IMR-90 (cell line): ENCODE measurements around the gene BCAS3. TPM values are rescaled to one million over a fixed set of nuclear protein-coding genes. Genes with fewer than 3 reads are reported as not detected.

Experiments used
- ATAC-seq: fragments of 200-7000 bp; cut with Tn5 transposase; 2 replicates; pipeline ENCODE4 v1.9.1; 2020; ENCODE audit warnings: low read depth, mild to moderate bottlenecking, moderate library complexity
- BruUV-seq: library from RNA; stranded (reverse); fragments of 400-500 nt; replicated peaks from 2 replicates; lab custom pipeline; 2021; lab: Mats Ljungman, UMichigan
- CTCF ChIA-PET: fragments of 300-600 bp; formaldehyde crosslinking; extraction: SDS; loops from one replicate; lab custom pipeline; 2021; ENCODE audit warnings: antibody characterized with exemption; lab: Yijun Ruan, JAX
- POLR2A ChIA-PET: fragments of 300-600 bp; sonication (Branson Sonifier 250); formaldehyde crosslinking; loops from one replicate; lab custom pipeline; 2022; ENCODE audit warnings: antibody characterized with exemption; ENCODE audit not compliant: unreplicated experiment; lab: Charles Lee
- DNase-seq: peaks from one replicate; pipeline ENCODE4 v3.0.0; 2013
- H2AFZ ChIP-seq: replicated peaks from 2 replicates; pipeline ENCODE3; 2013; ENCODE audit warnings: low read length, mild to moderate bottlenecking; ENCODE audit not compliant: poor library complexity
- H2AK5ac ChIP-seq: 2 replicates; pipeline ENCODE4 v1.6.1; 2013; ENCODE audit warnings: low read depth, low read length, inconsistent platforms
- H2AK9ac ChIP-seq: replicated peaks from 2 replicates; pipeline ENCODE3; 2013; ENCODE audit warnings: mild to moderate bottlenecking, low read depth, low read length, moderate library complexity; ENCODE audit not compliant: poor library complexity
- H2BK120ac ChIP-seq: 2 replicates; pipeline ENCODE4 v1.6.1; 2013; ENCODE audit warnings: low read depth, low read length, inconsistent platforms
- H2BK15ac ChIP-seq: 3 replicates; pipeline ENCODE4 v1.6.1; 2013; ENCODE audit warnings: low read depth, low read length, inconsistent platforms
- H2BK20ac ChIP-seq: 2 replicates; pipeline ENCODE4 v1.6.1; 2013; ENCODE audit warnings: low read depth, mild to moderate bottlenecking, inconsistent platforms, low read length, moderate library complexity
- H2BK5ac ChIP-seq: 2 replicates; pipeline ENCODE4 v1.6.1; 2013; ENCODE audit warnings: mild to moderate bottlenecking, low read depth, low read length, inconsistent platforms; ENCODE audit not compliant: poor library complexity, severe bottlenecking
- H3K14ac ChIP-seq: replicated peaks from 2 replicates; pipeline ENCODE4 v1.6.1; 2013; ENCODE audit warnings: low read depth, low read length, inconsistent platforms
- H3K18ac ChIP-seq: 2 replicates; pipeline ENCODE4 v1.6.1; 2013; ENCODE audit warnings: low read depth, low read length, control low read depth
- H3K23ac ChIP-seq: 2 replicates; pipeline ENCODE4 v1.6.1; 2013; ENCODE audit warnings: low read depth, low read length, inconsistent platforms
- H3K27ac ChIP-seq: 2 replicates; pipeline ENCODE4 v1.5.1; 2013; ENCODE audit warnings: mild to moderate bottlenecking, control low read depth, low read length; ENCODE audit not compliant: insufficient read depth
- H3K27me3 ChIP-seq: 2 replicates; pipeline ENCODE4 v1.6.1; 2013; ENCODE audit warnings: low read length; ENCODE audit not compliant: control insufficient read depth, insufficient read depth
- H3K36me3 ChIP-seq: 2 replicates; pipeline ENCODE4 v1.6.1; 2013; ENCODE audit warnings: low read length, mixed read lengths; ENCODE audit not compliant: control insufficient read depth, insufficient read depth
- H3K4ac ChIP-seq: 2 replicates; pipeline ENCODE4 v1.6.1; 2013; ENCODE audit warnings: low read depth, low read length, inconsistent platforms
- H3K4me1 ChIP-seq: 2 replicates; pipeline ENCODE4 v1.6.1; 2013; ENCODE audit warnings: low read length, mixed read lengths; ENCODE audit not compliant: control insufficient read depth, insufficient read depth
- H3K4me2 ChIP-seq: 2 replicates; pipeline ENCODE4 v1.6.1; 2013; ENCODE audit warnings: low read depth, mild to moderate bottlenecking, control low read depth, low read length, moderate library complexity
- H3K4me3 ChIP-seq: 2 replicates; pipeline ENCODE4 v1.5.1; 2013; ENCODE audit warnings: low read depth, mild to moderate bottlenecking, control low read depth, low read length, moderate library complexity; ENCODE audit not compliant: insufficient read depth
- H3K56ac ChIP-seq: 2 replicates; pipeline ENCODE4 v1.6.1; 2013; ENCODE audit warnings: low read length, inconsistent platforms; ENCODE audit not compliant: insufficient read depth; ENCODE audit errors: extremely low read depth
- H3K79me1 ChIP-seq, 2 experiments: 2 replicates each; pipeline ENCODE4 v1.6.1; 2013; ENCODE audit warnings: low read length in 2 of 2, inconsistent platforms in 1 of 2, low read depth in 1 of 2
- H3K9ac ChIP-seq: 2 replicates; pipeline ENCODE4 v1.6.1; 2013; ENCODE audit warnings: low read depth, low read length, control low read depth
- H3K9me1 ChIP-seq: 2 replicates; pipeline ENCODE4 v1.6.1; 2013; ENCODE audit warnings: low read length, inconsistent platforms; ENCODE audit not compliant: insufficient read depth
- H3K9me3 ChIP-seq: 2 replicates; pipeline ENCODE4 v1.6.1; 2013; ENCODE audit warnings: low read length; ENCODE audit not compliant: control insufficient read depth, insufficient read depth
- H4K20me1 ChIP-seq: 2 replicates; pipeline ENCODE4 v1.6.1; 2013; ENCODE audit warnings: low read length, inconsistent platforms; ENCODE audit not compliant: insufficient read depth
- H4K5ac ChIP-seq: 2 replicates; pipeline ENCODE4 v1.6.1; 2013; ENCODE audit warnings: mild to moderate bottlenecking, low read depth, low read length, control low read depth
- H4K8ac ChIP-seq, 2 experiments: 2 replicates each; pipeline ENCODE4 v1.6.1; 2013; ENCODE audit warnings: low read depth in 2 of 2, low read length in 2 of 2, control low read depth in 1 of 2, inconsistent platforms in 1 of 2
- H4K91ac ChIP-seq: 2 replicates; pipeline ENCODE4 v1.6.1; 2013; ENCODE audit warnings: low read depth, low read length, inconsistent platforms; ENCODE audit not compliant: insufficient read depth
- BHLHE40 ChIP-seq: fragments of 150-350 bp; IDR thresholded peaks from 2 replicates; pipeline ENCODE4 v1.6.1; 2016; ENCODE audit warnings: mild to moderate bottlenecking, low read depth, low read length
- CEBPB ChIP-seq: IDR thresholded peaks from 2 replicates; pipeline ENCODE4 v1.6.1; 2012; ENCODE audit warnings: low read depth, low read length, improper control_type of control experiment
- CHD1 ChIP-seq: IDR thresholded peaks from 2 replicates; pipeline ENCODE4 v1.6.1; 2012; ENCODE audit warnings: low read depth, low read length, improper control_type of control experiment
- FOS ChIP-seq: fragments of 150-350 bp; IDR thresholded peaks from 2 replicates; pipeline ENCODE4 v1.6.1; 2016; ENCODE audit warnings: low read depth, low read length
- MAFK ChIP-seq: IDR thresholded peaks from 2 replicates; pipeline ENCODE4 v1.6.1; 2012; ENCODE audit warnings: low read depth, low read length, improper control_type of control experiment
- MAZ ChIP-seq: IDR thresholded peaks from 2 replicates; pipeline ENCODE4 v1.6.1; 2012; ENCODE audit warnings: low read depth, mild to moderate bottlenecking, low read length, improper control_type of control experiment, moderate library complexity, borderline replicate concordance
- MXI1 ChIP-seq: IDR thresholded peaks from 2 replicates; pipeline ENCODE4 v1.6.1; 2012; ENCODE audit warnings: low read depth, mild to moderate bottlenecking, low read length, moderate library complexity, borderline replicate concordance
- NFE2L2 ChIP-seq: fragments of 150-350 bp; IDR thresholded peaks from 2 replicates; pipeline ENCODE4 v1.6.1; 2016; ENCODE audit warnings: low read depth, mild to moderate bottlenecking, low read length
- POLR2A ChIP-seq: IDR thresholded peaks from 2 replicates; pipeline ENCODE4 v1.6.1; 2012; ENCODE audit warnings: mild to moderate bottlenecking, low read depth, low read length
- RAD21 ChIP-seq: IDR thresholded peaks from 2 replicates; pipeline ENCODE4 v1.6.1; 2012; ENCODE audit warnings: low read length, improper control_type of control experiment
- RCOR1 ChIP-seq: IDR thresholded peaks from 2 replicates; pipeline ENCODE4 v1.6.1; 2012; ENCODE audit warnings: mild to moderate bottlenecking, low read length, improper control_type of control experiment; ENCODE audit not compliant: insufficient replicate concordance
- RFX5 ChIP-seq: IDR thresholded peaks from 2 replicates; pipeline ENCODE4 v1.8.0; 2012; ENCODE audit warnings: low read depth, mild to moderate bottlenecking, low read length, moderate library complexity
- SMC3 ChIP-seq: fragments of 150-350 bp; IDR thresholded peaks from 2 replicates; pipeline ENCODE4 v1.6.1; 2016; ENCODE audit warnings: low read depth, mild to moderate bottlenecking, antibody characterized with exemption, low read length, moderate library complexity
- dilution Hi-C: fragments of 300-500 bp; cut with HindIII; formaldehyde crosslinking; loops from one replicate; pipeline ENCODE4 v1.14.3; 2018; ENCODE audit warnings: low sequenced_read_pairs; ENCODE audit not compliant: unreplicated experiment
- in situ Hi-C: fragments of 300-500 bp; cut with MboI; formaldehyde crosslinking; loops from 3 replicates; pipeline ENCODE4 v1.14.3; 2019; ENCODE audit warnings: low sequenced_read_pairs, inconsistent platforms, mixed read lengths
- intact Hi-C: fragments of 100-400 bp; cut with micrococcal nuclease; formaldehyde crosslinking; loops from 2 replicates; pipeline ENCODE4 v1.10.0; 2022
- polyA plus RNA-seq, 3 experiments: library from polyadenylated mRNA; depleted of rRNA; stranded (reverse); fragments of >200 nt; gene quantifications; 2 replicates each; pipeline ENCODE4 v1.2.3, GENCODE V29; 2012; ENCODE audit warnings: low replicate concordance in 1 of 3
- total RNA-seq: library from RNA; depleted of rRNA; stranded (reverse); fragments of >200 nt; gene quantifications from 2 replicates; pipeline ENCODE4 v1.2.3, GENCODE V29; 2012
- TF ChIP-seq, protein P1 (sequence below): fragments of 150-350 bp; IDR thresholded peaks from 2 replicates; pipeline ENCODE4 v1.6.1; 2017; ENCODE audit warnings: mild to moderate bottlenecking, antibody characterized with exemption, low read length, low read depth
- TF ChIP-seq, protein P2 (sequence below): conservative IDR thresholded peaks from 2 replicates; pipeline ENCODE4 v1.5.1; 2012; ENCODE audit warnings: mild to moderate bottlenecking, low read depth, low read length, improper control_type of control experiment
- TF ChIP-seq, protein P3 (sequence below): fragments of 150-350 bp; IDR thresholded peaks from 2 replicates; pipeline ENCODE4 v1.6.1; 2016; ENCODE audit warnings: low read depth, mild to moderate bottlenecking, low read length, moderate library complexity, borderline replicate concordance

The BCAS3 gene
- total and polyA plus RNA-seq, 2 of the 4 experiments (the other 2 are of a cell fraction) = 6.3 to 27.1 TPM

- no peak overlapping the region for H3K56ac ChIP-seq
- H3K4ac ChIP-seq = no peak overlapping the region
- H3K18ac ChIP-seq = no peak overlapping the region
- peaks cover 3% of the 10 kb centered on the region; the same call in 1 of the 2 replicates for H3K9me1 ChIP-seq
- H3K4me1 ChIP-seq = peaks cover 3% of the 10 kb centered on the region
- ChIA-PET POLR2A (no interaction called here), CTCF (no interaction called here)
- no peak overlapping the region for H2BK15ac ChIP-seq
- no peak overlapping the region for H2BK5ac ChIP-seq
- H3K27ac ChIP-seq = no peak overlapping the region
- no peak overlapping the region for H3K14ac ChIP-seq
- in situ Hi-C loops (no loop called here), intact Hi-C loops (no loop called here), dilution Hi-C loops (no loop called here)
- no peak overlapping the region for H3K9ac ChIP-seq
- no peak overlapping the region for H4K5ac ChIP-seq
- H2AFZ ChIP-seq = no peak overlapping the region
- no peak overlapping the region for H2AK5ac ChIP-seq
- DNase-seq (no peak), ATAC-seq (no peak)
- no peak overlapping the region for H3K4me3 ChIP-seq
- no peak overlapping the region for H3K4me2 ChIP-seq
- H4K8ac ChIP-seq = no peak overlapping the region
- no TSS peak for BruUV-seq
- no peak overlapping the region for H2BK20ac ChIP-seq
- no peak overlapping the region for H2BK120ac ChIP-seq
- no peaks in the 10 kb centered on the region for H4K20me1 ChIP-seq
- no peak overlapping the region for H4K91ac ChIP-seq
- TF ChIP-seq, protein P1, sequence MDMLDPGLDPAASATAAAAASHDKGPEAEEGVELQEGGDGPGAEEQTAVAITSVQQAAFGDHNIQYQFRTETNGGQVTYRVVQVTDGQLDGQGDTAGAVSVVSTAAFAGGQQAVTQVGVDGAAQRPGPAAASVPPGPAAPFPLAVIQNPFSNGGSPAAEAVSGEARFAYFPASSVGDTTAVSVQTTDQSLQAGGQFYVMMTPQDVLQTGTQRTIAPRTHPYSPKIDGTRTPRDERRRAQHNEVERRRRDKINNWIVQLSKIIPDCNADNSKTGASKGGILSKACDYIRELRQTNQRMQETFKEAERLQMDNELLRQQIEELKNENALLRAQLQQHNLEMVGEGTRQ = no peak
- TF ChIP-seq CHD1 = no peak
- no peak for TF ChIP-seq MAZ
- TF ChIP-seq, protein P2, sequence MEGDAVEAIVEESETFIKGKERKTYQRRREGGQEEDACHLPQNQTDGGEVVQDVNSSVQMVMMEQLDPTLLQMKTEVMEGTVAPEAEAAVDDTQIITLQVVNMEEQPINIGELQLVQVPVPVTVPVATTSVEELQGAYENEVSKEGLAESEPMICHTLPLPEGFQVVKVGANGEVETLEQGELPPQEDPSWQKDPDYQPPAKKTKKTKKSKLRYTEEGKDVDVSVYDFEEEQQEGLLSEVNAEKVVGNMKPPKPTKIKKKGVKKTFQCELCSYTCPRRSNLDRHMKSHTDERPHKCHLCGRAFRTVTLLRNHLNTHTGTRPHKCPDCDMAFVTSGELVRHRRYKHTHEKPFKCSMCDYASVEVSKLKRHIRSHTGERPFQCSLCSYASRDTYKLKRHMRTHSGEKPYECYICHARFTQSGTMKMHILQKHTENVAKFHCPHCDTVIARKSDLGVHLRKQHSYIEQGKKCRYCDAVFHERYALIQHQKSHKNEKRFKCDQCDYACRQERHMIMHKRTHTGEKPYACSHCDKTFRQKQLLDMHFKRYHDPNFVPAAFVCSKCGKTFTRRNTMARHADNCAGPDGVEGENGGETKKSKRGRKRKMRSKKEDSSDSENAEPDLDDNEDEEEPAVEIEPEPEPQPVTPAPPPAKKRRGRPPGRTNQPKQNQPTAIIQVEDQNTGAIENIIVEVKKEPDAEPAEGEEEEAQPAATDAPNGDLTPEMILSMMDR = no peak
- no peak for TF ChIP-seq CEBPB
- TF ChIP-seq NFE2L2 = no peak
- no peak for TF ChIP-seq POLR2A
- TF ChIP-seq SMC3 = no peak
- no peak for TF ChIP-seq FOS
- no peak for TF ChIP-seq RCOR1
- TF ChIP-seq MXI1 = no peak
- no peak for TF ChIP-seq BHLHE40
- no peak for TF ChIP-seq MAFK
- TF ChIP-seq RAD21 = no peak
- TF ChIP-seq RFX5 = no peak
- TF ChIP-seq, protein P3, sequence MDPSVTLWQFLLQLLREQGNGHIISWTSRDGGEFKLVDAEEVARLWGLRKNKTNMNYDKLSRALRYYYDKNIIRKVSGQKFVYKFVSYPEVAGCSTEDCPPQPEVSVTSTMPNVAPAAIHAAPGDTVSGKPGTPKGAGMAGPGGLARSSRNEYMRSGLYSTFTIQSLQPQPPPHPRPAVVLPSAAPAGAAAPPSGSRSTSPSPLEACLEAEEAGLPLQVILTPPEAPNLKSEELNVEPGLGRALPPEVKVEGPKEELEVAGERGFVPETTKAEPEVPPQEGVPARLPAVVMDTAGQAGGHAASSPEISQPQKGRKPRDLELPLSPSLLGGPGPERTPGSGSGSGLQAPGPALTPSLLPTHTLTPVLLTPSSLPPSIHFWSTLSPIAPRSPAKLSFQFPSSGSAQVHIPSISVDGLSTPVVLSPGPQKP = no peak
- no peak overlapping the region for H2AK9ac ChIP-seq
- no peaks in the 10 kb centered on the region for H3K79me1 ChIP-seq
- peaks cover 11% of the 10 kb centered on the region for H3K27me3 ChIP-seq
- no peak overlapping the region for H3K23ac ChIP-seq
- H3K36me3 ChIP-seq = no peaks in the 10 kb centered on the region
- peaks cover 14% of the 10 kb centered on the region for H3K9me3 ChIP-seq
Observed at GRCh38 chr17:61436273-61436672, 758.6 kb downstream of the BCAS3 start.
